Measurements from ENCODE around the gene GJA1.
"Not testable (repeated sequence)": the region's sequence is repeated elsewhere in the genome, so short reads cannot be mapped to it uniquely, and the experiment has no call there.

GJA1 gene

GRCh38 chr6:121448528-121448927 lies 13.1 kb downstream of the GJA1 start:
- H3K79me2 ChIP-seq (ENCODE audit: insufficient read depth, low read length); H3K36me3 ChIP-seq (ENCODE audit: insufficient read depth, low read length); H3K4me2 ChIP-seq (ENCODE audit: low read depth, low read length, poor library complexity, severe bottlenecking): not testable (repeated sequence)

GRCh38 chr6:121449331-121449730 lies 13.9 kb downstream of the GJA1 start:
- H3F3A ChIP-seq (ENCODE audit: low read depth), result no peaks in the 10 kb centered on the region
- no peaks in the 10 kb centered on the region for H3K9me3 ChIP-seq (ENCODE audit: insufficient read depth, low read depth, low read length)
- no peaks in the 10 kb centered on the region for H3K27me3 ChIP-seq (ENCODE audit: insufficient read depth, low read length, poor library complexity, severe bottlenecking)
- H3K9me2 ChIP-seq (replicated peaks; ENCODE audit: low read depth, low read length), result no peaks in the 10 kb centered on the region
- H3K4me3 ChIP-seq (ENCODE audit: low read length, poor library complexity, severe bottlenecking), result no peak overlapping the region
- H4K20me1 ChIP-seq (ENCODE audit: insufficient read depth, low read length, poor library complexity, severe bottlenecking), result no peaks in the 10 kb centered on the region
- no peak overlapping the region for H3K4me2 ChIP-seq (ENCODE audit: low read depth, low read length, poor library complexity, severe bottlenecking)
- no peak overlapping the region for H3K9ac ChIP-seq (ENCODE audit: low read depth, low read length, poor library complexity, severe bottlenecking)
- no peaks in the 10 kb centered on the region for H3K79me2 ChIP-seq (ENCODE audit: insufficient read depth, low read length)
- no peaks in the 10 kb centered on the region for H3K36me3 ChIP-seq (ENCODE audit: insufficient read depth, low read length)
- no peak overlapping the region for H2AFZ ChIP-seq (ENCODE audit: low read length)
- H3K4me1 ChIP-seq (ENCODE audit: insufficient read depth, low read length, poor library complexity, severe bottlenecking), result no peaks in the 10 kb centered on the region
- TF ChIP-seq EZH2phosphoT487 (IDR thresholded peaks at IDR 0.05; ENCODE audit: borderline replicate concordance) (no peak), CTCF (conservative IDR thresholded peaks at IDR 0.05; ENCODE audit: low read length) (no peak)

More at GRCh38 chr6:121448528-121448927, 13.1 kb downstream of the GJA1 start:
- H3K4me1 ChIP-seq (ENCODE audit: insufficient read depth, low read length, poor library complexity, severe bottlenecking); H3F3A ChIP-seq (ENCODE audit: low read depth); H3K27me3 ChIP-seq (ENCODE audit: insufficient read depth, low read length, poor library complexity, severe bottlenecking); H3K9me2 ChIP-seq (replicated peaks; ENCODE audit: low read depth, low read length); H3K9me3 ChIP-seq (ENCODE audit: insufficient read depth, low read depth, low read length); H4K20me1 ChIP-seq (ENCODE audit: insufficient read depth, low read length, poor library complexity, severe bottlenecking); H2AFZ ChIP-seq (ENCODE audit: low read length); H3K4me3 ChIP-seq (ENCODE audit: low read length, poor library complexity, severe bottlenecking); H3K9ac ChIP-seq (ENCODE audit: low read depth, low read length, poor library complexity, severe bottlenecking): not testable (repeated sequence)

GRCh38 chr6:121450242-121450641 lies 14.8 kb downstream of the GJA1 start:
- Histone ChIP-seq H3K4me1 (ENCODE audit: insufficient read depth, low read length, poor library complexity, severe bottlenecking) (no peaks in the 10 kb centered on the region), H3K27me3 (ENCODE audit: insufficient read depth, low read length, poor library complexity, severe bottlenecking) (no peaks in the 10 kb centered on the region), H3K79me2 (ENCODE audit: insufficient read depth, low read length) (no peaks in the 10 kb centered on the region), H3K4me2 (ENCODE audit: low read depth, low read length, poor library complexity, severe bottlenecking) (no peak overlapping the region), H3K4me3 (ENCODE audit: low read length, poor library complexity, severe bottlenecking) (no peak overlapping the region), H3K9ac (ENCODE audit: low read depth, low read length, poor library complexity, severe bottlenecking) (no peak overlapping the region), H3K36me3 (ENCODE audit: insufficient read depth, low read length) (no peaks in the 10 kb centered on the region), H4K20me1 (ENCODE audit: insufficient read depth, low read length, poor library complexity, severe bottlenecking) (no peaks in the 10 kb centered on the region), H3K9me2 (replicated peaks; ENCODE audit: low read depth, low read length) (no peaks in the 10 kb centered on the region), H3F3A (ENCODE audit: low read depth) (no peaks in the 10 kb centered on the region), H2AFZ (ENCODE audit: low read length) (no peak overlapping the region), H3K9me3 (ENCODE audit: insufficient read depth, low read depth, low read length) (no peaks in the 10 kb centered on the region)
- TF ChIP-seq CTCF (conservative IDR thresholded peaks at IDR 0.05; ENCODE audit: low read length), result no peak
- TF ChIP-seq EZH2phosphoT487 (IDR thresholded peaks at IDR 0.05; ENCODE audit: borderline replicate concordance), result no peak

GRCh38 chr6:121451250-121451649 lies 15.8 kb downstream of the GJA1 start:
- H3K9me3 ChIP-seq (ENCODE audit: insufficient read depth, low read depth, low read length), result no peaks in the 10 kb centered on the region
- H4K20me1 ChIP-seq (ENCODE audit: insufficient read depth, low read length, poor library complexity, severe bottlenecking), result no peaks in the 10 kb centered on the region
- no peak overlapping the region for H2AFZ ChIP-seq (ENCODE audit: low read length)
- H3K4me1 ChIP-seq (ENCODE audit: insufficient read depth, low read length, poor library complexity, severe bottlenecking), result no peaks in the 10 kb centered on the region
- no peaks in the 10 kb centered on the region for H3K36me3 ChIP-seq (ENCODE audit: insufficient read depth, low read length)
- no peaks in the 10 kb centered on the region for H3K9me2 ChIP-seq (replicated peaks; ENCODE audit: low read depth, low read length)
- H3K79me2 ChIP-seq (ENCODE audit: insufficient read depth, low read length), result no peaks in the 10 kb centered on the region
- no peak overlapping the region for H3K4me2 ChIP-seq (ENCODE audit: low read depth, low read length, poor library complexity, severe bottlenecking)
- H3K27me3 ChIP-seq (ENCODE audit: insufficient read depth, low read length, poor library complexity, severe bottlenecking), result no peaks in the 10 kb centered on the region
- no peak for TF ChIP-seq CTCF (conservative IDR thresholded peaks at IDR 0.05; ENCODE audit: low read length)
- TF ChIP-seq EZH2phosphoT487 (IDR thresholded peaks at IDR 0.05; ENCODE audit: borderline replicate concordance), result no peak
- no peak overlapping the region for H3K9ac ChIP-seq (ENCODE audit: low read depth, low read length, poor library complexity, severe bottlenecking)
- no peaks in the 10 kb centered on the region for H3F3A ChIP-seq (ENCODE audit: low read depth)
- no peak overlapping the region for H3K4me3 ChIP-seq (ENCODE audit: low read length, poor library complexity, severe bottlenecking)
